ENCODE data around the gene CNGA4. TPM values are rescaled to one million over a fixed set of nuclear protein-coding genes. Genes with fewer than 3 reads are reported as not detected.

CNGA4 gene
- total and polyA plus RNA-seq, 2 of the 13 experiments (the other 11 are each of a cell fraction or from before 2014, with no cell fraction given) = 0.03 TPM; not detected in 1

DNA sequence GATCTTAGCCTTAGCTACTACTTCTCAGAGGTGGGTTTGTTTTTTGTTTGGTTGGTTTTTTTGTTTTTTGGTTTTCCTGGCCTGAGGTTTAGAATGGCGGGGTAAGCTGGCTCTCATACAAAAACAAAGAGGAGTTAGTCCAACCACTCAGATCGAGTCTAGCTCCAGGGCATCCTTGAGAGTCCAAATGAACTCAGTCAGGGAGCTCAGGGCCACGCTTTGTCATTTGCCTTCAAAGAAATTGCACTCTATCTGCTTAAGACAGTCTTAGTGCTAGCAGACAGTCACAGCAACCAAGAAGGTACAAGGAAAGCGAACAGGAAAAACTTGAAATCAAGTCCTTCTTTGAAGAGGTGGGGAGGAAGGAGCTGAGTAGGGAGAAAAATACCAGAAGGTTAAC, 22.4 kb upstream of the CNGA4 start:
- H3K36me3 ChIP-seq (replicated peaks in 1 of 2; ENCODE audit: control insufficient read depth in 1 of 2, insufficient read depth in 2 of 2, low read length in 2 of 2) = peaks cover 11 to 58% of the 10 kb centered on the region in 2 experiments
- H3K9ac ChIP-seq (ENCODE audit: insufficient read depth, low read depth, low read length) = no peak overlapping the region
- H3K27ac ChIP-seq (ENCODE audit: extremely low read length, insufficient read depth, low read length) = no peak overlapping the region
- H2AFZ ChIP-seq (ENCODE audit: low read length) = no peak overlapping the region
- ChIA-PET CTCF (ENCODE audit: low intra/inter-chr PET ratio, low total read pairs) (no interaction called here), POLR2A (no interaction called here)
- no peak overlapping the region for H3K4me3 ChIP-seq (replicated peaks in 1 of 3; ENCODE audit: insufficient read depth in 1 of 3, low read depth in 2 of 3, low read length in 3 of 3)
- H3K4me1 ChIP-seq (ENCODE audit: insufficient read depth, low read length) = no peaks in the 10 kb centered on the region
- no peaks in the 10 kb centered on the region for H3K9me3 ChIP-seq (ENCODE audit: low read length)
- TSS peak; percentile 27 for BruUV-seq (replicated peaks)
- TF ChIP-seq PCBP1 (IDR thresholded peaks at IDR 0.05; ENCODE audit: borderline replicate concordance, low read depth, low read length) (no peak), ZNF839 (CRISPR knock-in tag; IDR thresholded peaks at IDR 0.05; ENCODE audit: borderline replicate concordance) (no peak), ESRRA (CRISPR knock-in tag; IDR thresholded peaks at IDR 0.05; ENCODE audit: low read depth) (no peak)
- TF ChIP-seq, protein P1, sequence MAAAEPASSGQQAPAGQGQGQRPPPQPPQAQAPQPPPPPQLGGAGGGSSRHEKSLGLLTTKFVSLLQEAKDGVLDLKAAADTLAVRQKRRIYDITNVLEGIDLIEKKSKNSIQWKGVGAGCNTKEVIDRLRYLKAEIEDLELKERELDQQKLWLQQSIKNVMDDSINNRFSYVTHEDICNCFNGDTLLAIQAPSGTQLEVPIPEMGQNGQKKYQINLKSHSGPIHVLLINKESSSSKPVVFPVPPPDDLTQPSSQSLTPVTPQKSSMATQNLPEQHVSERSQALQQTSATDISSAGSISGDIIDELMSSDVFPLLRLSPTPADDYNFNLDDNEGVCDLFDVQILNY (CRISPR knock-in tag; conservative IDR thresholded peaks at IDR 0.05) = no peak
- TF ChIP-seq, protein P2, sequence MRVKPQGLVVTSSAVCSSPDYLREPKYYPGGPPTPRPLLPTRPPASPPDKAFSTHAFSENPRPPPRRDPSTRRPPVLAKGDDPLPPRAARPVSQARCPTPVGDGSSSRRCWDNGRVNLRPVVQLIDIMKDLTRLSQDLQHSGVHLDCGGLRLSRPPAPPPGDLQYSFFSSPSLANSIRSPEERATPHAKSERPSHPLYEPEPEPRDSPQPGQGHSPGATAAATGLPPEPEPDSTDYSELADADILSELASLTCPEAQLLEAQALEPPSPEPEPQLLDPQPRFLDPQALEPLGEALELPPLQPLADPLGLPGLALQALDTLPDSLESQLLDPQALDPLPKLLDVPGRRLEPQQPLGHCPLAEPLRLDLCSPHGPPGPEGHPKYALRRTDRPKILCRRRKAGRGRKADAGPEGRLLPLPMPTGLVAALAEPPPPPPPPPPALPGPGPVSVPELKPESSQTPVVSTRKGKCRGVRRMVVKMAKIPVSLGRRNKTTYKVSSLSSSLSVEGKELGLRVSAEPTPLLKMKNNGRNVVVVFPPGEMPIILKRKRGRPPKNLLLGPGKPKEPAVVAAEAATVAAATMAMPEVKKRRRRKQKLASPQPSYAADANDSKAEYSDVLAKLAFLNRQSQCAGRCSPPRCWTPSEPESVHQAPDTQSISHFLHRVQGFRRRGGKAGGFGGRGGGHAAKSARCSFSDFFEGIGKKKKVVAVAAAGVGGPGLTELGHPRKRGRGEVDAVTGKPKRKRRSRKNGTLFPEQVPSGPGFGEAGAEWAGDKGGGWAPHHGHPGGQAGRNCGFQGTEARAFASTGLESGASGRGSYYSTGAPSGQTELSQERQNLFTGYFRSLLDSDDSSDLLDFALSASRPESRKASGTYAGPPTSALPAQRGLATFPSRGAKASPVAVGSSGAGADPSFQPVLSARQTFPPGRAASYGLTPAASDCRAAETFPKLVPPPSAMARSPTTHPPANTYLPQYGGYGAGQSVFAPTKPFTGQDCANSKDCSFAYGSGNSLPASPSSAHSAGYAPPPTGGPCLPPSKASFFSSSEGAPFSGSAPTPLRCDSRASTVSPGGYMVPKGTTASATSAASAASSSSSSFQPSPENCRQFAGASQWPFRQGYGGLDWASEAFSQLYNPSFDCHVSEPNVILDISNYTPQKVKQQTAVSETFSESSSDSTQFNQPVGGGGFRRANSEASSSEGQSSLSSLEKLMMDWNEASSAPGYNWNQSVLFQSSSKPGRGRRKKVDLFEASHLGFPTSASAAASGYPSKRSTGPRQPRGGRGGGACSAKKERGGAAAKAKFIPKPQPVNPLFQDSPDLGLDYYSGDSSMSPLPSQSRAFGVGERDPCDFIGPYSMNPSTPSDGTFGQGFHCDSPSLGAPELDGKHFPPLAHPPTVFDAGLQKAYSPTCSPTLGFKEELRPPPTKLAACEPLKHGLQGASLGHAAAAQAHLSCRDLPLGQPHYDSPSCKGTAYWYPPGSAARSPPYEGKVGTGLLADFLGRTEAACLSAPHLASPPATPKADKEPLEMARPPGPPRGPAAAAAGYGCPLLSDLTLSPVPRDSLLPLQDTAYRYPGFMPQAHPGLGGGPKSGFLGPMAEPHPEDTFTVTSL (CRISPR knock-in tag; IDR thresholded peaks at IDR 0.05; ENCODE audit: borderline replicate concordance) = no peak
- in situ Hi-C loops (cut with HindIII; ENCODE audit: extremely low pct_ligation_motif_present, low pct_unique_long_range_greater_than_20kb) = no loop called here
- no peak for DNase-seq (ENCODE audit: low spot score)
- no peak for ATAC-seq
- no peaks in the 10 kb centered on the region for H3K27me3 ChIP-seq (ENCODE audit: control insufficient read depth in 1 of 2, insufficient read depth in 2 of 2, low read length in 2 of 2)
- no peaks in the 10 kb centered on the region for H4K20me1 ChIP-seq (ENCODE audit: insufficient read depth, low read length)
- intact Hi-C loops (cut with micrococcal nuclease; ENCODE audit: unreplicated experiment) = no loop called here
- H3K4me2 ChIP-seq (ENCODE audit: low read depth, low read length) = no peak overlapping the region
- H3K79me2 ChIP-seq (ENCODE audit: insufficient read depth, low read length) = peaks cover 2% of the 10 kb centered on the region
- whole genome bisulfite sequencing (ENCODE audit: low lambda C conversion rate) = 99% methylated on average over 4 of the region's 4 CpGs
- FAIRE-seq = no peak
